ENCODE results near the gene DNASE1L2. TPM values are rescaled to one million over a fixed set of nuclear protein-coding genes. Genes with fewer than 3 reads are reported as not detected.

DNASE1L2 gene
- total and polyA plus RNA-seq, 2 experiments from 2014 or later, result 0.23 to 0.80 TPM

- TF ChIP-seq EZH2 (IDR thresholded peaks at IDR 0.05; ENCODE audit: borderline replicate concordance) (peak; percentile 80), EZH2phosphoT487 (IDR thresholded peaks at IDR 0.05; ENCODE audit: low read depth, severe bottlenecking, unreplicated experiment) (no peak)
- Histone ChIP-seq H2AFZ (no peak overlapping the region), H3K4me2 (peak overlapping the region; percentile 87), H3K9me2 (replicated peaks; ENCODE audit: insufficient read depth) (no peaks in the 10 kb centered on the region), H3K4me1 (ENCODE audit: insufficient read depth) (peaks cover 16% of the 10 kb centered on the region), H3K27me3 (peaks cover 26% of the 10 kb centered on the region), H3K9me3 (ENCODE audit: low read depth) (no peaks in the 10 kb centered on the region), H4K20me1 (ENCODE audit: insufficient read depth, poor library complexity, severe bottlenecking) (peaks cover 14% of the 10 kb centered on the region), H3K4me3 (peak overlapping the region; percentile 23), H3K36me3 (replicated peaks; ENCODE audit: insufficient read depth, low read depth) (no peaks in the 10 kb centered on the region), H3K27ac (no peak overlapping the region), H3K79me2 (no peaks in the 10 kb centered on the region)
- DNase-seq (ENCODE audit: low spot score), result no peak
- WGBS (ENCODE audit: low lambda C conversion rate, missing lambda C conversion rate), result 0% methylated on average over 1 of the region's 40 CpGs
Observed at GRCh38 chr16:2237102-2237482, 848 bp downstream of the DNASE1L2 start.

GRCh38 chr16:2237493-2238149, 1.4 kb downstream of the DNASE1L2 start:
- 20% methylated on average over 53 of the region's 65 CpGs for WGBS (ENCODE audit: low lambda C conversion rate, missing lambda C conversion rate)
- no peaks in the 10 kb centered on the region for H3K79me2 ChIP-seq
- peaks cover 16% of the 10 kb centered on the region for H3K4me1 ChIP-seq (ENCODE audit: insufficient read depth)
- peaks cover 26% of the 10 kb centered on the region for H3K27me3 ChIP-seq
- DNase-seq (ENCODE audit: low spot score), result no peak
- H3K27ac ChIP-seq, result no peak overlapping the region
- no peak overlapping the region for H3K4me3 ChIP-seq
- peaks cover 14% of the 10 kb centered on the region for H4K20me1 ChIP-seq (ENCODE audit: insufficient read depth, poor library complexity, severe bottlenecking)
- H2AFZ ChIP-seq, result no peak overlapping the region
- no peaks in the 10 kb centered on the region for H3K9me3 ChIP-seq (ENCODE audit: low read depth)
- peak overlapping the region; percentile 87 for H3K4me2 ChIP-seq
- H3K36me3 ChIP-seq (replicated peaks; ENCODE audit: insufficient read depth, low read depth), result no peaks in the 10 kb centered on the region
- no peaks in the 10 kb centered on the region for H3K9me2 ChIP-seq (replicated peaks; ENCODE audit: insufficient read depth)
- no peak for TF ChIP-seq CTCF (IDR thresholded peaks at IDR 0.05; ENCODE audit: poor library complexity)
- peak; percentile 73 for TF ChIP-seq EZH2phosphoT487 (IDR thresholded peaks at IDR 0.05; ENCODE audit: low read depth, severe bottlenecking, unreplicated experiment)

- H3K27ac ChIP-seq, result no peak overlapping the region
- H2AFZ ChIP-seq, result no peak overlapping the region
- H3K9me3 ChIP-seq (ENCODE audit: low read depth), result no peaks in the 10 kb centered on the region
- H4K20me1 ChIP-seq (ENCODE audit: insufficient read depth, poor library complexity, severe bottlenecking), result peaks cover 14% of the 10 kb centered on the region
- H3K36me3 ChIP-seq (replicated peaks; ENCODE audit: insufficient read depth, low read depth), result no peaks in the 10 kb centered on the region
- no peak for DNase-seq (ENCODE audit: low spot score)
- H3K79me2 ChIP-seq, result no peaks in the 10 kb centered on the region
- H3K4me2 ChIP-seq, result no peak overlapping the region
- H3K9me2 ChIP-seq (replicated peaks; ENCODE audit: insufficient read depth), result no peaks in the 10 kb centered on the region
- WGBS (ENCODE audit: low lambda C conversion rate, missing lambda C conversion rate), result 63% methylated on average over 18 of the region's 18 CpGs
- TF ChIP-seq EZH2 (IDR thresholded peaks at IDR 0.05; ENCODE audit: borderline replicate concordance) (no peak), CTCF (IDR thresholded peaks at IDR 0.05; ENCODE audit: poor library complexity) (no peak), EZH2phosphoT487 (IDR thresholded peaks at IDR 0.05; ENCODE audit: low read depth, severe bottlenecking, unreplicated experiment) (no peak)
- peaks cover 26% of the 10 kb centered on the region for H3K27me3 ChIP-seq
- no peak overlapping the region for H3K4me3 ChIP-seq
- H3K4me1 ChIP-seq (ENCODE audit: insufficient read depth), result peaks cover 16% of the 10 kb centered on the region
Observed at GRCh38 chr16:2238150-2238837, 2.0 kb downstream of the DNASE1L2 start.

Data from hepatocyte (in vitro differentiated cells).